HG02840 (cell line): ENCODE measurements around the gene PDZD8.
"Not testable (repeated sequence)": the region's sequence is repeated elsewhere in the genome, so short reads cannot be mapped to it uniquely, and the experiment has no call there.

Source experiments
- ATAC-seq: cut with Tn5 transposase; IDR thresholded peaks from one replicate; pipeline ENCODE4 v1.9.1; 2021; ENCODE audit warnings: mild to moderate bottlenecking, moderate library complexity, moderate number of reproducible peaks; ENCODE audit not compliant: unreplicated experiment, low FRiP score

Gene PDZD8

GRCh38 chr10:117303451-117303850 is 71.8 kb downstream of the PDZD8 start:
- not testable (repeated sequence) for ATAC-seq

- ATAC-seq: no peak
These were observed 74.6 kb downstream of the PDZD8 start for GRCh38 chr10:117300671-117301070.

- ATAC-seq: no peak
These were observed 75.8 kb downstream of the PDZD8 start for GRCh38 chr10:117299435-117299834.

- no peak for ATAC-seq
These were observed 77.0 kb downstream of the PDZD8 start for GRCh38 chr10:117298219-117298618.

- ATAC-seq: no peak
These were observed 80.5 kb downstream of the PDZD8 start for GRCh38 chr10:117294735-117295134.

- no peak for ATAC-seq
These were observed 81.1 kb downstream of the PDZD8 start for GRCh38 chr10:117294039-117294645.

GRCh38 chr10:117290872-117291271 is 84.4 kb downstream of the PDZD8 start:
- not testable (repeated sequence) for ATAC-seq

GRCh38 chr10:117284716-117285494 is 90.3 kb downstream of the PDZD8 start:
- no peak for ATAC-seq

GRCh38 chr10:117277675-117278074 is 97.6 kb downstream of the PDZD8 start:
- no peak for ATAC-seq

- ATAC-seq: no peak
These were observed 100.1 kb downstream of the PDZD8 start for GRCh38 chr10:117275121-117275520.

GRCh38 chr10:117274509-117274908 is 100.7 kb downstream of the PDZD8 start:
- no peak for ATAC-seq

- no peak for ATAC-seq
These were observed 101.3 kb downstream of the PDZD8 start for GRCh38 chr10:117273980-117274379.

- ATAC-seq: no peak
These were observed 102.8 kb downstream of the PDZD8 start for GRCh38 chr10:117272195-117273076.

GRCh38 chr10:117271427-117271826 is 103.8 kb downstream of the PDZD8 start:
- no peak for ATAC-seq

GRCh38 chr10:117268907-117269306 is 106.3 kb downstream of the PDZD8 start:
- no peak for ATAC-seq

- ATAC-seq: no peak
These were observed 107.0 kb downstream of the PDZD8 start for GRCh38 chr10:117268258-117268657.

- no peak for ATAC-seq
These were observed 108.4 kb downstream of the PDZD8 start for GRCh38 chr10:117266812-117267211.

GRCh38 chr10:117266400-117266799 is 108.8 kb downstream of the PDZD8 start:
- ATAC-seq: no peak

- ATAC-seq: no peak
These were observed 110.5 kb downstream of the PDZD8 start for GRCh38 chr10:117264782-117265181.

- no peak for ATAC-seq
These were observed 112.3 kb downstream of the PDZD8 start for GRCh38 chr10:117262903-117263293.

- ATAC-seq: no peak
These were observed 112.8 kb downstream of the PDZD8 start for GRCh38 chr10:117262291-117262902.
